Panc1 (cell line): ENCODE measurements around the gene MCM5. TPM values are rescaled to one million over a fixed set of nuclear protein-coding genes. Genes with fewer than 3 reads are reported as not detected.
A peak's percentile ranks its signal among the peaks of the same experiment; 100 is the strongest.

Source experiments
- ATAC-seq: fragments of 200-7000 bp; cut with Tn5 transposase; 2 replicates; pipeline ENCODE4 v1.9.1; 2020; ENCODE audit warnings: mild to moderate bottlenecking, moderate library complexity
- BruUV-seq: library from RNA; stranded (reverse); fragments of 400-500 nt; replicated peaks from 2 replicates; lab custom pipeline; 2021; lab: Mats Ljungman, UMichigan
- CTCF ChIA-PET: fragments of 300-600 bp; sonication (Branson Sonifier 250); formaldehyde crosslinking; loops from one replicate; lab custom pipeline; 2022; ENCODE audit warnings: antibody characterized with exemption; lab: Charles Lee
- POLR2A ChIA-PET: fragments of 300-600 bp; sonication (Branson Sonifier 250); formaldehyde crosslinking; loops from one replicate; lab custom pipeline; 2022; ENCODE audit warnings: antibody characterized with exemption; lab: Charles Lee
- DNase-seq: peaks from one replicate; pipeline ENCODE4 v3.0.0-alpha.2; 2010; ENCODE audit warnings: low read depth, low spot score
- H3K27ac ChIP-seq: 2 replicates; pipeline ENCODE4 v1.5.1; 2011; ENCODE audit warnings: mild to moderate bottlenecking, low read length, inconsistent platforms
- H3K27me3 ChIP-seq: fragments of 200-500 bp; sonication (Bioruptor generic); 2 replicates; pipeline ENCODE4 v1.6.0; 2014; ENCODE audit warnings: low read length, inconsistent platforms; ENCODE audit not compliant: control insufficient read depth, insufficient read depth
- H3K36me3 ChIP-seq: fragments of 200-500 bp; sonication (Bioruptor generic); 2 replicates; pipeline ENCODE4 v1.5.1; 2014; ENCODE audit warnings: inconsistent platforms, mild to moderate bottlenecking, low read length, moderate library complexity; ENCODE audit not compliant: control insufficient read depth, insufficient read depth
- H3K4me1 ChIP-seq: 2 replicates; pipeline ENCODE4 v1.5.1; 2011; ENCODE audit warnings: inconsistent platforms, mild to moderate bottlenecking, low read length, moderate library complexity; ENCODE audit not compliant: control insufficient read depth, insufficient read depth
- H3K4me3 ChIP-seq, 2 experiments: 2 replicates each; pipeline ENCODE4 v1.5.1; 2011 to 2012; ENCODE audit warnings: low read depth in 2 of 2, low read length in 2 of 2, mild to moderate bottlenecking in 2 of 2, inconsistent platforms in 1 of 2, moderate library complexity in 1 of 2
- H3K9me3 ChIP-seq: fragments of 200-500 bp; sonication (Bioruptor generic); 2 replicates; pipeline ENCODE4 v1.5.1; 2014; ENCODE audit warnings: low read depth, mild to moderate bottlenecking, inconsistent platforms, low read length, moderate library complexity; ENCODE audit not compliant: control insufficient read depth, insufficient read depth
- CTCF ChIP-seq: fragments of 450-650 bp; IDR thresholded peaks from 2 replicates; pipeline ENCODE4 v1.5.1; 2017; ENCODE audit warnings: mild to moderate bottlenecking
- POLR2AphosphoS5 ChIP-seq: IDR thresholded peaks from 2 replicates; pipeline ENCODE4 v1.6.1; 2012; ENCODE audit warnings: mild to moderate bottlenecking, low read depth, low read length, moderate library complexity
- SIN3A ChIP-seq: IDR thresholded peaks from 2 replicates; pipeline ENCODE4 v1.6.1; 2012; ENCODE audit warnings: low read depth, mild to moderate bottlenecking, low read length, moderate library complexity, borderline replicate concordance; ENCODE audit not compliant: insufficient read depth
- TCF7L2 ChIP-seq: IDR thresholded peaks from 2 replicates; pipeline ENCODE4 v1.6.1; 2011; ENCODE audit warnings: mild to moderate bottlenecking, low read depth, low read length, inconsistent platforms
- in situ Hi-C: cut with HindIII; loops from 2 replicates; pipeline ENCODE4 v1.10.0; 2016; ENCODE audit warnings: low sequenced_read_pairs, low pct_unique_long_range_greater_than_20kb
- intact Hi-C: fragments of 100-400 bp; cut with micrococcal nuclease; formaldehyde crosslinking; loops from one replicate; pipeline ENCODE4 v1.10.0; 2022; ENCODE audit not compliant: unreplicated experiment
- total RNA-seq: library from RNA; stranded (reverse); gene quantifications from one replicate; pipeline ENCODE4 v1.2.1, GENCODE V29; 2021; ENCODE audit not compliant: unreplicated experiment
- TF ChIP-seq, protein P1 (sequence below), 2 experiments: IDR thresholded peaks; 2 replicates each; pipeline ENCODE4 v1.6.1; 2011 to 2012; ENCODE audit warnings: low read depth in 2 of 2, control low read depth in 1 of 2, low read length in 1 of 2, mild to moderate bottlenecking in 1 of 2, moderate library complexity in 1 of 2; ENCODE audit not compliant: insufficient read depth in 1 of 2

MCM5 gene
- total RNA-seq, 1 experiment from 2014 or later: 122 TPM

- Histone ChIP-seq H3K4me1 (peaks cover 45% of the 10 kb centered on the region), H3K36me3 (no peaks in the 10 kb centered on the region; the same call in 1 of the 2 replicates), H3K27me3 (no peaks in the 10 kb centered on the region), H3K4me3 (no peak overlapping the region), H3K27ac (peak overlapping the region; percentile 95), H3K9me3 (no peaks in the 10 kb centered on the region)
- BruUV-seq: no TSS peak
- in situ Hi-C loops (no loop called here), intact Hi-C loops (no loop called here)
- ATAC-seq: no peak
- ChIA-PET CTCF (no interaction called here), POLR2A (interaction anchor here (0.5 kb wide), 1 partner anchor 67 kb away, joined by 9 read pairs; no protein-coding TSS in a partner anchor)
- no peak for TF ChIP-seq TCF7L2
- DNase-seq: no peak
Observed at GRCh38 chr22:35378621-35379020, 21.3 kb upstream of the MCM5 start.

DNA sequence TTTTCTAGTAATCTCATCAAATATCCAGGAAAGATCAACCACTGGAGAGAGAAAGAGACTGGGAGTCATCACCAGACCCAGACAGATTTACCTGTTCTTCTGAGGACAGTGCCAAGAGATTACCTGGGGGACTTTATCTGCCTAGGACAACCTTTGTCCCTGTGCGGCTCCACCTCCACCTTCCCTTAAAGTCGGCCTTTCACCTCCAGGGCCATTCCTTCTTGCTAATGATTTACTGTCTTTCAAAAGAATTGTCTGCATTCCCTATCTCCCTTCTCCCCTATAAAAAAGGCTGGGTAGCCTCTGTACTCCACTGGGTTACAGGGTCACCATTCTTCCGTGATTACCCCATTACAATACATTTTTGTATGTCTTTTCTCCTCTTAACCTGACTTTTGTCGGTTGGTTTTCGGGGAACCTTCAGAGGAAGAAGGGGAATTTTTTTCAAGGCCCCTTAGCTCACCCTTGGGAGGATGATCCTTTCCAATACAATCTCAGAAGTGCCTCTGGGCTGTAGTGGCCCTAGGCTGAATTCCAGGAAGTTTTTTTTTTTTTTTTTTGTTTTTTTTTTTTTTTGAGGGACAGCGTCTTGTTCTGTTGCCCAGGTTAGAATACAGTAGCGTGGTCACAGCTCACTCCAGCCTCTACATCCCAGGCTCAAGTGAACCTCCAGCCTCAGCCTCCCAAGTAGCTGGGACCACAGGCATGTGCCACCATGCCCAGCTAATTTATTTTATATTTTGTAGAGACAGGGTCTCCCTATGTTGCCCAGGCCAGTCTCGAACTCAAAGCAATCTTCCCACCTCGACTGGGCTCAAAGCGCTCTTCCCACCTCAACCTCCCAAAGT, 20.6 kb upstream of the MCM5 start:
- Histone ChIP-seq H3K27me3 (no peaks in the 10 kb centered on the region), H3K36me3 (no peaks in the 10 kb centered on the region; the same call in 1 of the 2 replicates), H3K4me1 (peaks cover 49% of the 10 kb centered on the region), H3K27ac (peak overlapping the region; percentile 95; the same call in 1 of the 2 replicates), H3K4me3 (no peak overlapping the region), H3K9me3 (no peaks in the 10 kb centered on the region)
- ChIA-PET POLR2A (no interaction called here), CTCF (no interaction called here)
- ATAC-seq: no peak
- DNase-seq: no peak
- TF ChIP-seq, protein P1, sequence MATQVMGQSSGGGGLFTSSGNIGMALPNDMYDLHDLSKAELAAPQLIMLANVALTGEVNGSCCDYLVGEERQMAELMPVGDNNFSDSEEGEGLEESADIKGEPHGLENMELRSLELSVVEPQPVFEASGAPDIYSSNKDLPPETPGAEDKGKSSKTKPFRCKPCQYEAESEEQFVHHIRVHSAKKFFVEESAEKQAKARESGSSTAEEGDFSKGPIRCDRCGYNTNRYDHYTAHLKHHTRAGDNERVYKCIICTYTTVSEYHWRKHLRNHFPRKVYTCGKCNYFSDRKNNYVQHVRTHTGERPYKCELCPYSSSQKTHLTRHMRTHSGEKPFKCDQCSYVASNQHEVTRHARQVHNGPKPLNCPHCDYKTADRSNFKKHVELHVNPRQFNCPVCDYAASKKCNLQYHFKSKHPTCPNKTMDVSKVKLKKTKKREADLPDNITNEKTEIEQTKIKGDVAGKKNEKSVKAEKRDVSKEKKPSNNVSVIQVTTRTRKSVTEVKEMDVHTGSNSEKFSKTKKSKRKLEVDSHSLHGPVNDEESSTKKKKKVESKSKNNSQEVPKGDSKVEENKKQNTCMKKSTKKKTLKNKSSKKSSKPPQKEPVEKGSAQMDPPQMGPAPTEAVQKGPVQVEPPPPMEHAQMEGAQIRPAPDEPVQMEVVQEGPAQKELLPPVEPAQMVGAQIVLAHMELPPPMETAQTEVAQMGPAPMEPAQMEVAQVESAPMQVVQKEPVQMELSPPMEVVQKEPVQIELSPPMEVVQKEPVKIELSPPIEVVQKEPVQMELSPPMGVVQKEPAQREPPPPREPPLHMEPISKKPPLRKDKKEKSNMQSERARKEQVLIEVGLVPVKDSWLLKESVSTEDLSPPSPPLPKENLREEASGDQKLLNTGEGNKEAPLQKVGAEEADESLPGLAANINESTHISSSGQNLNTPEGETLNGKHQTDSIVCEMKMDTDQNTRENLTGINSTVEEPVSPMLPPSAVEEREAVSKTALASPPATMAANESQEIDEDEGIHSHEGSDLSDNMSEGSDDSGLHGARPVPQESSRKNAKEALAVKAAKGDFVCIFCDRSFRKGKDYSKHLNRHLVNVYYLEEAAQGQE (IDR thresholded peaks at IDR 0.05; ENCODE audit: insufficient read depth in 1 of 2, low read depth in 2 of 2, low read length in 1 of 2): no peak
- TF ChIP-seq CTCF (no peak), POLR2AphosphoS5 (no peak), TCF7L2 (no peak), SIN3A (no peak)
- in situ Hi-C loops: no loop called here
- intact Hi-C loops: no loop called here
- BruUV-seq: no TSS peak

- Histone ChIP-seq H3K4me1 (peaks cover 56% of the 10 kb centered on the region), H3K9me3 (no peaks in the 10 kb centered on the region), H3K27ac (peak overlapping the region; percentile 95), H3K27me3 (no peaks in the 10 kb centered on the region), H3K4me3 (no peak overlapping the region), H3K36me3 (peaks cover under 1% of the 10 kb centered on the region; the same call in 1 of the 2 replicates)
- intact Hi-C loops (no loop called here), in situ Hi-C loops (no loop called here)
- no TSS peak for BruUV-seq
- ChIA-PET CTCF (no interaction called here), POLR2A (no interaction called here)
- no peak for ATAC-seq
- TF ChIP-seq TCF7L2 (no peak), CTCF (no peak), SIN3A (no peak), POLR2AphosphoS5 (no peak)
- TF ChIP-seq, protein P1 (IDR thresholded peaks at IDR 0.05; ENCODE audit: insufficient read depth in 1 of 2, low read depth in 2 of 2, low read length in 1 of 2): no peak
- no peak for DNase-seq
Observed at GRCh38 chr22:35380013-35380412, 19.9 kb upstream of the MCM5 start.
